HG03460 (cell line): ENCODE data around the gene PACSIN1.

Source experiments
- ATAC-seq: cut with Tn5 transposase; IDR thresholded peaks from one replicate; pipeline ENCODE4 v1.9.1; 2021; ENCODE audit not compliant: unreplicated experiment

PACSIN1 gene

DNA sequence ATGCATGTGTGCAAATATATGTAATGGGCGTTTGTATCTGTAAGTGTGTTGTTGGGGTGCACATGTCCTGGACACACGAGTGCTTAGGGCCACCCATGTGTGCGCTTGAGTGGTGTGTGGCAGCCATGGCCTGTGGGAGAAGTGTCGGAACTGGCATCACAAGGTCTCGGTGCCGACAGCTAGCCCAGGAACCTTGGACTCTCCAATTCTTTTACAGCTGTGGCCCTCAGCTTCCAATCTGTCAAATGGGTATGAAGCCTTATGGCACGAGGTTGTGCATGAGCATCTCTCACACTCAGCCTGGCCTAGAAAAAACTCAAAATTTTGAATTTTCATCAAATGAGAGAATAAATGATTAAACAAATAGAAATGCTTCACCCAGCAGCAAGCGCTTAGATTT, 48.2 kb downstream of the PACSIN1 start:
- no peak for ATAC-seq

GRCh38 chr6:34514593-34515472, 49.0 kb downstream of the PACSIN1 start:
- ATAC-seq = no peak

DNA sequence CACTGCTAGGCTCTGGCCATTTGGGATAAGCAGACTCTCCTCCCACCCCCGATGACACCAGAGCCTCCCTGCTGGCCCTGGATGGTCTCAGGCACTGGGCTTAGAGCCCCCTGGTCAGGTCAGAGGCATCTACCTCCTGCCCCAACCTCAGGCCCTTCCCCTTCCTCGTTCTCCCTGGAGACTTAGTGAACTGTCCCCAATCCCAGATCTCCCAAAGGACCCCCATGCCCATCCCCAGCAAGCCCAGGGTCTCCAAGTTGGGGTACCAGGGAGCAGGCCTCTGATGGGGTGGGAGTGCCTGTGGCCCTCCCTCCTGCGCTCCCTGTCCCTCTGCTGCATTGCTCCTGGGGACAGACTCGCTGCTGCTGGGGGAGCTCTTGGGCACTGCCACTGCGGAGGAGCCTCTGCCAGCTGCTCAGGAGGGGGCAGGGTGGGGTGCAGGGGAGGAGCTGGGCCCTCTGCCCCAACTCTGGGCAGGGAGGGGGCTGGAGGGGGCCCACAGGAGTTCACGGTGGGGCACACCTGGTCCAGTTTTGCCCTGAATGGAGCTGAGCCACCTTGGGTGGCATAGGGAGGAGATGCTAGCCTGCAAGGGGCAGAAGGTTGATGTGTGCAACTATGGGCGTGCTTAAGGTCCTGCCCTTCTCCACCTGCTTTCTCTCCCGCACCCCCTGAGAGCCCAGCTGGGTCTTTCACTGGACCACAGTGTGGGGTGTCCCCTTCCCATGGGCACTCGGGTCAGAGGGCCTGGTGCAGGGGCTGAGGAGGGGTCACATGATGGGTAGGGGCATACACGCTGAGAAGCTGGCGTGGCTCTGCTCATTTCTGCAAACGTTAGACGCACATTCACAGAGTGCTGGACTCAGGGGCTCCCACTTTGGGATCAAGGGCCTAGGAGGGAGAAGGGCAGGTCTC, 49.9 kb downstream of the PACSIN1 start:
- no peak for ATAC-seq

DNA sequence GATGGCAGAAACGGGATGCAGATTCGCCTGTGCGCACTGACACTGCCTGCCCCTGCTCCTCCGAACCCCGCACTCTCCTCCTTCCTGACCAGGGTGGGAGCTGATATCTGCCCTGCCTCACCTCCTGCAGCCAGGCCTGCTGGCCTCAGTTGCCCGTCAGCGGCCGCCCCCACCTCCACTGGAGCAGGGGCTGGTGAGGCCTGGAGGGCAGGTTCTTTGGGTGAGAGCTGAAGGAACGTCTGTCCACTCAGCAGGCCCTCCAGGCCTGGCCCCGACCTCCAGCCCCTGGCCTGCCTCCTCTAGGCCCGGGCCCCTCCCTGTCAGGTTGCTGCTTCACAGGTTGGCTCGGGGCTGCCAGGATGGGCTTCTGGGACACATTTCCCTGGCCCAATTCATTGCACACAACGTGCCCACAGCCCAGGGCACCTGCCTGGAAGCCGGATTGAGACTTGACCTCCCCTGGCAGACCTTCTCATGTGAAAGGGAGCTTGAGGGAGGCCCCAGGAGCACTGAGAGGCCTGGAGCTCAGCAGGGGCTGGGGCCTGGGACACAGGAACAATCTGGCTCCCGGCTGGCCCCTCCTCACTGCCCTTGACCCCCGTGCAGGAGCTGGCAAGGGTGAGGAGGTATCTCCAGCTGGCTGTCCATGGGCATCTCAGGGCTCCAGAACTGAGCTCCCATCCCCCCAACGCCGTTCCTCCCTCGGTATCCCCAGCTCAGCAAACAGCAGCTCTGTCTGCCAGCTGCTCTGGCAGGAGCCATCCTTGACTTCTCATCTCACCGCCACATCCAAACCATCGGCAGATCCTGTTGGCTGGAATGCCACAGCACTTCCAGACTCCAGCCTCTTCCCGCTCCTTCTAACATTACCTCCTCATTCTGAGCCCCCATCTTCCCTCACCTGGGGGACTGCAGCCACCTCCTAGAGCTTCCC, 50.8 kb downstream of the PACSIN1 start:
- ATAC-seq = no peak

DNA sequence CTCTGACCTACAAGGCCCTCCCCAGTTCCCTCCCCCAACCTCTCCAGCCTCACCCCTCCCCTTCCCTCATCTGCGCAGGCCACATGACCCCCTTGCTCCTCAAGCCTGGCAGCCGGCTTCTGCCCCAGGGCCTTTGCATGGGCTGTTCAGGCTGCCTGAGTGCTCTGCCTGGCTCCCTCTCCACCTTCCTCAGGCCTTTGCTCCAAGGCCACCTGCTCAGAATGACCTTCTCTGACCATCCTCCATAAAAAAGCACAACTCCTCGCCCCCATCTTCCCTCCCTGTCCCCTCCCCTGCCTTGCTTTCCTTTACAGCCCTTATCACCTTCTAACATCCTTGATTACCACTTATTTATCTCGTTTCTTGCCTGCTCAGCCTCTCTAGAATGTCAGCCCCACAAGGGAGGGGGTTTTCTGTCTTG, 51.6 kb downstream of the PACSIN1 start:
- ATAC-seq = no peak

GRCh38 chr6:34517966-34518365, 52.1 kb downstream of the PACSIN1 start:
- no peak for ATAC-seq

DNA sequence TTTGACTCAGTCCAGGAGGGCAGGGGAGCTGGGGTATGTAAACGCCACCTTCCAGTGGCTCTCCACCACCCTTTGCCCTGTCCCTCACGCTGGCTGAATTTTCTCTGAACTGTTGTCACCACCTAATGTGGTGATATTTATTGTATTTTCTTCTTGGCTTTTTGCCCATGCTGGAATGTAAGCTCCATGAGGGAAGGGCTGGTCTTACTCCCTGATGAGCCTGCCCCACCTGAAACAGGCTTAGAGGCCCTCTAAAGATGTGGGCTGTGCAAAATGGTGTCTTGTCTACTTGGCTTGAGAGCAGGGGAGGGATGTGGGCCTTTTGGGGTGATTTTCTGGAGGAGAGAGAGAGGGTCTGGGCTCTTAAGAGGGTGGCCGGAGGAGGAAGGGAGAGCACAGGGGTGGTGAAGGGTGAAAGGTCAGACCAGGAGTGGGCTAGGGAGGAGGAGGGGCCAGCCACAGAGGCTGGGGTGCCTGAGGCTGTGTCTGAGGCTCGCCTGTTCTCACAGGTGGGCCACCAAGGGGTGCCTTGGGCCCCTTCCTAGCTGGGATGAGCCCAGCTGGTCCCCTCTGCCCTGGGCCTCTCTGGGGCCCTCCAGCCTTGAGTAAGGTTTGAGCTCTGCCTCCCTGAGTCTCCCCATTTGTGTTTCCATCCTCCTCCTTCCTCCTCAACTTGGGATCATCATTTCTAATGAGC, 52.9 kb downstream of the PACSIN1 start:
- ATAC-seq = no peak

DNA sequence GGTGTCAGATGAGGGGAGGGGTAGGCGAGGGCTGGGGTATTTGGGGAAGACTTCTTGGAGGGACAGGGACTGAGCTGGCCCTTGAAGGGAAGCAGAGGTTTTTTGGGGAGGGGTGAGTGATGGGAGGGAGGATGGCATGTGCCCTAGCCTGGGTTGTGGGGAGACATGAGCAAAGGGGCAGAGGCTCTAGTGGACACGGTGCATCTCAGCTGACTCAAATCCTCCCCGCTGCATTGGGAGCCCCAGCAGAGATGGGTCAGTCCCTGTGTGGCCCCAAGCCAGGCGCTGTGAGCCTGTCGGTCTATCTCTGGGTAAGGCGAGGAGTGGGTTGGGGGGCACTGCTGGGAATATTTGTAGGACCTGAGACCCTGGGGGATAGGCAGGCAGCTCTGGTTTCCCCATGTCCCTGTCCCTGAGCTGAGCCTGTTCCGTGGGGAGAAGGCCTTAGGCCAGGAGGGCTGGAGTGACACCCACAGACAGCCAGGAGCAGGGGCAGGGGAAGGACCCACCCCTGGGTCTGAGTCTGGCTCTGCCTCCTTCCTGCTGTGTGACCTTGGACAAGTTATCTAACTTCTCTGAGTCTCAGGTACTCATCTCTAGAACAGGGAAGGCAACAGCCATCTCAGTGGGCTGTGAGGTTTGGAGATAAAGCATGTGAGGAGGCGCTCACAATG, 54.2 kb downstream of the PACSIN1 start:
- no peak for ATAC-seq

DNA sequence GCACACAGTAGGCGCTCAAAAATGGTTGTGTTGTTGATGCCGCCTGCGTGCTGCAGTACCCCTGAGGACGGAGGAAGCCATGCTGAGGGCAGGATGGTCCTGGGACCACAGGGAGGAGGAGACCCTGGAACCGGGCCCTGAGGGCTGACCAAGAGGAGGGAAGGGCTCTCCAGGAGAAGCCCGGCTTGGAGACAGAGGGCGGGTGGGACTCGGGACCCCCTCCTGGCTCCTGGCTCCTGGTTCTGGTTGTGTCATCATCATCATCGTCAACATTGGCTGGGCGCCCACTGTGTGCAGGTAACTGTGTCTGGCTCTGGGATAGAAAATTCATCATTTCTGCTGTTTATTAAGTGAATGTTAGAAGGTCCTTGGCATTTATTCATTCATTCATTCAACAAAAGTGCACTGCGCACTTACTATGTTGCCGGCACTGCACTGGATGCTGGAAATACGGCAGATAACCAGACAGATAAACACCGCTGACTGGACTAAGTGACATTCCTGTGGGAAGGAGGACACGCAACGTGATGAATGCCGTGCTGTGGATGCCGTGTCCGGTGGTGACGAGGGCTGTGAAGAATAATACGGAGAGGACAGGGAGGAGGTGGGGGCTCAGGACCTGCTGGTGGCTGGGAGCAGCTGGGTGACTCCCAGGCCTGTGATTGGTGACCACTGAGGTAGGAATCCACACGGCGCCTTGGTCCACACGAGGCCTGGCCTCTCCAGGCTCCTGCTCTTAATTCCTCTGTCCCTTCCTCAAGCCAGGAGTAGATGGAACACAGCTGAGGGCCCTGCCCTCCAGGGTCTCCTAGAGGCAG, 55.0 kb downstream of the PACSIN1 start:
- ATAC-seq = no peak

GRCh38 chr6:34521463-34522285, 55.8 kb downstream of the PACSIN1 start:
- no peak for ATAC-seq

- no peak for ATAC-seq
These were observed 56.9 kb downstream of the PACSIN1 start for GRCh38 chr6:34522761-34523160.

DNA sequence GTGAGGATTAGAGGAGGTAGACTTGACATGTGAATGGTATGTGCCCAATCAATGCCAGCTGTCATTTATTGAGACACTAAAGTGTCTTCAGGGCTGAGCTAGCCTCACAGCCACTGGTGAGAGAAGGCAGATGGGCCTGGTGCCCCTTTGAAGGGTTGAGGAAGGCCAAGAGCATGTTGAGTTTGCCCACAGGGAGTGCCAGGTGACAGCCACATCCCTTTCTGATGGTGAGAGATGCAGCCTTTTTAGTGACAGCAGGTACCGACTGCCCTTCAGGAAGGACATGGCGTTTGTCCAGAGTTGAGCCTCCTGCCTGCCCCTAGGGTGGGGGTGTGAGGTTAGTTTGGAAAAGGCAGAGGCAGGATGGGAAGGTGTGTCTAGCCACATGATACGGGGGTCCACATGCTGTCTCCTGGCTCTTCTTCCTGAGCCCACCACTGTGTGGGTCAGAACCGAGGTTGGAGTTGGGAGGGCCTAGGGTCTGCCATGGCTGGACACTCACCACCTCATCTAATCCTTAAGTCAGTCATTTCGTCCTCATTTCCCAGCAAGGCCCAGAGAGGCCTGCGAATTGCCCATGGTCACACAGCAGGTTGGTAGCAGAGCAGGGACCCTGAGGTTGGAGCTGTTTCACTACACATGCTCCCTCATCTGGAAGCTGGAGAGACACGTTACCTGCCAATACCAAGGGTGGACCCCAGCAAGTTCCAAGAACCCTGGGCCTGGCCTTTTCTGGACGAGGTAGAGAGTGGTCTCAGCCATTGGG, 57.7 kb downstream of the PACSIN1 start:
- no peak for ATAC-seq

- no peak for ATAC-seq
These were observed 58.6 kb downstream of the PACSIN1 start for GRCh38 chr6:34524499-34524898.

DNA sequence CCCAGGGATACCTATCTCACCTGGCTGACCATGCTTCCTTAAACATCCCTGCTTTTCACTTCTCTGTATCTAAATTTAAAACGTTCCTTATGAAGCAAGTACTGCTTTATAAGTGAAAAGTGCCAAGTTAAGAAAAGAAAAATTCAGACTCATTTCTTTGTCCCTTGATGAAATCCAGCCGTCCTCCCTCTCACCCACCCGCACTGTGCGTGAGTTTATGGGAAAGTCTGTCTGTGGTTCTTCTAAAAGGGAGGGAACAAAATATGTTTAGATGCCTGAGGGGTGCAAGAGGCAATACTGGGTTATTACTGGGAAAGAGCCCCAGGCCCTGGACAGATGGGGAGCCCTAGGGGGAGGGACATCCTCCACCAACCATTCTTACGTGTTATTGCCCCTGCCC, 59.1 kb downstream of the PACSIN1 start:
- ATAC-seq = no peak

- ATAC-seq = no peak
These were observed 59.7 kb downstream of the PACSIN1 start for GRCh38 chr6:34525431-34526175.

DNA sequence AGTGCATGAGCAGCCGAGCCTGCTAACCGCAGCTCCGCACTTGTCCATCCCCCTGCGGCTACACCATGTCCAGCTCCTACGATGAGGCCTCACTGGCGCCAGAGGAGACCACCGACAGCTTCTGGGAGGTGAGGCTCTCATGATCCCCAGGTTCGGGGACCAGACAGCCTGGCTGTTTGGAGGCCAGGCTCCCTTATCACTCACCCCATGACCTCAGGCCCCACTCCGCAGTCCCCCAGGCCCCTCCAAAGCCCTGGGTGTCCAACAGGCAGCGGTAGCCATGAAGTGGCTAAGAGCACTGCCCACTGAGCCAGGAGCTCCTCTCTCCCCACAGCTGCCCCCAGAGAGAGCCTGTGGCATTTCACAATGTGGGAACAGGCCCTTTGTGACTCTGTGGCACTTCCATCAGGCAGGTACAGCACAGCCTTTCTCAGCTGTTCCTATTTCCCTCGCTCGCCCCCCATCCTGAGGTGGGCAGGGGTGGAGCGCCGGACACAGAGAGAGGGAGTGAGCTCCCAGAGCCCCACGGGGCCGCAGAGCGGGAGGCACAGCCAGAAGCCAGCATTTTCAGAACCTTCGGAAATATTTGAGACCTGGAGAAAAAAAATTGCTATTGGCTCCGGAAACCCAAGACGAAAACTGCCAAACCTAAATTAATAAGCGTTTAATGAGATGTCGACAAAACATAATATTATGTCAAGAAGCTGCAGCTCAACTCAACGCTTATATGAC, 60.5 kb downstream of the PACSIN1 start:
- ATAC-seq = no peak
